GM12872 (cell line): ENCODE results near the gene RAB39B.

Source experiments
- CTCF ChIP-seq: IDR thresholded peaks from 3 replicates; pipeline ENCODE4 v1.5.1; 2011; ENCODE audit warnings: low read depth, mild to moderate bottlenecking, low read length, moderate library complexity; ENCODE audit not compliant: insufficient read depth

RAB39B gene

DNA sequence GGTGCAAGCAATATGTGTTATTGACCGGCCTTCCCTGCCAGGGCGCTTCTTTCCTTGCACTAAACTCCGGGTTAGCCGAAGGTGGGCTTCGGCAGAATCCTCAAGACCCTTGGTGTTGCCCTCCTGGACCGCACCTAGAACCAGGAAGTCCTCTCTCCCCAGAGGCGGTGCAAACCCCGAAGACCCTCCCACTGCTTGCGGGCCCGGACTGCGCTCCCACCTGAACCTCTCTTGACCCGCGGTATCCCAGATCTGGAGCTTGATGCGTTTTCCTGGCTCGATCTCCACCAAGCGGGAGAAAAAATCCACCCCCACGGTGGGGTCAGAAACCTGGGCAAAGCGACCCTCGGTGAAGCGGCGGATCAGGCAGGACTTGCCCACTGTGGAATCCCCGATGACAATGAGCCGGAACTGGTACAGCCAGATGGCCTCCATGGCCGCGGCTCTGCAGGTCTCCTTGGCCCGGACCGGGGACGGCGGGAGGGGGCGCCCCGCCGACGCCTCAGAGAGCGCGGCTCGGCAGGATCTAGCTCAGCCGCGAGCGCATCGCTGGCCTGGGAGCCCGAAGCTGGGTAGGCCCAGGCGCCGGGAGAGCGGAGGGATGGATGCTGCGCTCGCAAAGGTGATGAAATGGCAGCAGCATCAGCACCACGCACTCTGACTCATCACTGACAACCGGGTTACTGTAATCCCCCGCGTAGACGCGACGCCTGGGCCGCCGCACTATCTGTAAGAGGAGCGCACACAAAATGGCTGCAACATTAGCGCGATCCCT is at the start of gene RAB39B:
Gene RAB39B (minus strand): TSS at position 638 of the 775 bp plus-strand sequence. CDS start 203 bp downstream, at position 435.
- no peak for TF ChIP-seq CTCF

DNA sequence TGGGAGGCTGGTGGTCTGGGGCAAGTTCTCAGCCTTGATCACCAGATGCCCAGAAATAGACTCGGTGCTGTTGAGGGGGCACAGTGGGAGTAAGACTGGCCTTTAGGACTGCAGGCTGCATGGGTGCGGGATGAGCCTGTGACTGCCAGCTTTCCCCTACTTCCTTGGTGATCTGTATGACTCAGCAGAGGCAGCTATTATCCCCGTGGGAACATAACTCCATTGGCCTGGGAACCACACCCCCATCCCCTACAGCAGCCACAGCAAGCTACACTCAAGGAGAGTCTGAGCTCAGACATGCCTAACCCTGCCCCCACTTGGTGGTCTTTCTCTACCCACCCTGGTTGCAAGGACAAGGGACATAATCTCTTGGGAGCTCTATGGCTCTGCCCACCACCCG is 49.5 kb upstream of the RAB39B start:
- TF ChIP-seq CTCF, result no peak

DNA sequence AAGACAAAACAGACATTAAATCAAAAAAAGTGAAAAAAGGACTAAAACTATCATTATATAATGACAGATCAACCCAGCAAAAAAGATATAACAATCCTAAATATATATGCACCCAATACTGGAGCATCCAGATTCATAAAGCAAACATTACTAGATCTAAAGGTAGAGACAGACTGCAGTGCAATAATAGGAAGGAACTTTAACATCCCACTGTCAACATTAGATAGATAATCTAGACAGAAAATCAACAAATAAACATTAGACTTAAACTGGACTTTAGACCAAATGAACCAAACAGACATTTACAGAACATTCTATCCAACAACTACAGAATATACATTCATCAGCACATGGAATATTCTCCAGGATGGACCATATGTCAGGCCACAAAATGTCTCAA is 29.5 kb upstream of the RAB39B start:
- no peak for TF ChIP-seq CTCF

DNA sequence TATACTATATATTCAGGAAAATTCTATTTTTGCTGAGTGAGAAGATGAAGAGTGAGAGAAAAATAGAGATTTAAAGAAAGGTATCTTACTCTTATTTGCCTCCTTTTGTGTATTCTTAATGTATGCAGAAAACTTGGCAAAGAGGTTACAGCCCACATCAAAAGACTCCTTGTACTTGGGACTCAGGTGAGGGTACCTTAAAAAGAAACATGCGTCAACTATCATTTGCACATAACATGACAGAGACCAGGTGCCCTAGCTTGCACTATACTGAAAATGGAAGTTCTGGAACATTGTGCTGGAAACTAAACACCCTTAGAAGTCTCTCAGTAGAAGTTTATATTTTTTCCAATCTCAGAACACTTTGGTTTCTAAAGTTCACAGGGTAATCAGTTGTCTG is 15.6 kb upstream of the RAB39B start:
- no peak for TF ChIP-seq CTCF

- TF ChIP-seq CTCF, result no peak
Measured at GRCh38 chrX:155270969-155271368, 6.7 kb upstream of the RAB39B start.

DNA sequence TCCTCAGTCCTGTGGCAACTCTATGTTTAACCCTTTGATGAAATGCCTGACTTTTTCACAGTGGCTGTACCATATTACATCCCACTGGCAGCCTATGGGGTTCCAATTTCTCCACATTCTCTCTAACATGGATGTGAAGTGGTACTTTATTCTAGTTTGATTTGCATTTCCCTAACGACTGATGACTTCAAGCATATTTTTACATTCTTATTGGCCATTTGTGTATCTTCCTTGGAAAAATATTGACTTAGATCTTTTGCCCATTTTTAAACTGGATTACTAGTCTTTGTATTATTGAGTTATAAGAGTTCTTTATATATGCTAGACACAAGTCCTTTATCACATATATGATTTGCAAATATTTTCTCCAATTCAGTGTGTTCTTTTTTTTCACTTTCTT is 2.1 kb upstream of the RAB39B start:
- no peak for TF ChIP-seq CTCF

DNA sequence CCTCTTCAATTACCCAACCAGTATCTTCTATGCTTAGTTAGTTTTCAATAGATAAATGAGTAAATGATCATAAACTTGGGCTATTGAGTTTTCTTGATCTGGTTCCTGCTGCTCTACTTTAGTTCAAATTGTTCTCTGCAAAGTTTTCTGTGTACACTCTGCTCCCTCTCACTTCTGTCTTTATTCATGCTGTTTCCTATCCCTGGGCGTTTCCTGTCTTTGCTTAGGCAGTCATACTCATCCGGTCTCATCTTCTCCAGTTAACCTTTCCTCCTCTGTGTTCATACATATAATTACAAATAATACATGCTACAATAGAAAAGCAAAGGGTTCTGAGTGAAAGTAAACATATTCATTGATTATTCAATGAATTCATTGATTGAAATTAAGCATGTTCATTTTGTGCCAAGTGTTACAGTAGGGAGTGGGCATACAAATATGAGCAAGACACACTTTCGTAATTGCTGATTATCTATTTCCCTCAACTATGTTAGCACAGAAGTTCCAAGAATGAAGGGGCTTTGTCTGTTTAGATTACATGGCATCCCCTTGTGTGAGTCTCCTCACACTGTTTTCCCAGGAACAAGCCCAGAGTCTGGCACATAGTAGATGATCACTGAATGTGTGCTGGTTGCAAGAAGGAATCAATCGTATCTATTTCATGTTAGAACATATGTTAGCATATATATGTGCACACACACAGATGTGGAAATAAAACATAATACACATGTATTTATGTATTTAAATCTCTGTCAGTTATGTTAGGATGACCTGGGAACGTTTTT is 1.1 kb downstream of the RAB39B start:
- TF ChIP-seq CTCF, result no peak
